CD4-positive, alpha-beta T cell treated with Interleukin-4 for 4 hours (primary cell): Measurements from ENCODE around the gene UNC119B.
A peak's percentile ranks its signal among the peaks of the same experiment; 100 is the strongest.
"Not testable (repeated sequence)": the region's sequence is repeated elsewhere in the genome, so short reads cannot be mapped to it uniquely, and the experiment has no call there.

Experiments
- DNase-seq: peaks from one replicate; pipeline ENCODE4 v3.0.0-alpha.2; 2020

The UNC119B gene

DNA sequence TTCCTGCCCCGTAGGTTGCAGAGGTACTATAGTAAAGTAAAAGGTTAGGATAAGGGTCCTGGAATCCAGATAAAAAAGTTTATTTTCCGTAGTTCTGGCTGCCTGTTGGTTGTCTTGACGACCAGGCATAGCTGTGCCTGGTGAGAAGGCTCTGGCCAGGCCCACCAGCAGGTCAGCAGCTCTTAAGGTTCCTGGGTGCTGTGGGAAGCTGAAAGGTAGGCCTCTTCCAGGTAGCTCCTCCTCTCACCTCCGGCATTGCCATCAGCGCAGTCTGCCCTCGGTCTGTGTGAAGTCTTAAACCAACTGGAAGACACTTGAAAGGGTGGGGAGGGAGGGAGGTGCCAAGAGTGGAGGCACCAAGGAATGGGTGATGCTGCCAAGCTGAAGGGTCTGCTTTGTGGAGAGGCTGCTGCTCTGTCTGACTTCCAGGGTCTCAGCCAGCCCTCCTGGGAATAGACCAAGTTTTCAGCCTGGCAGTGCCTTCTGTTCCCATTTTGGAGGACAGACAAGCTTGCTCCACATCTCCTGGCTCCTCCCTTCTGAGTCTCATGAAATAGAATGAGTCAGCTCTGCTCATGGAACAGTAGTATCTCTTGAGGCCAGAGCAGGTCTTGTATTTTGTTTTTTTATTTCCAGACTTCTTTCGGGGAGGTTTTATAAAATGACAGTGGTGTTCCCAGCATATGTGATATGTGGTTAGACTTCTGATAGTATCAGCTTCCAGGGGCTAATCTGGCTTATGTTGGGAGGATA is 10.2 kb downstream of the UNC119B start:
- no peak for DNase-seq

DNA sequence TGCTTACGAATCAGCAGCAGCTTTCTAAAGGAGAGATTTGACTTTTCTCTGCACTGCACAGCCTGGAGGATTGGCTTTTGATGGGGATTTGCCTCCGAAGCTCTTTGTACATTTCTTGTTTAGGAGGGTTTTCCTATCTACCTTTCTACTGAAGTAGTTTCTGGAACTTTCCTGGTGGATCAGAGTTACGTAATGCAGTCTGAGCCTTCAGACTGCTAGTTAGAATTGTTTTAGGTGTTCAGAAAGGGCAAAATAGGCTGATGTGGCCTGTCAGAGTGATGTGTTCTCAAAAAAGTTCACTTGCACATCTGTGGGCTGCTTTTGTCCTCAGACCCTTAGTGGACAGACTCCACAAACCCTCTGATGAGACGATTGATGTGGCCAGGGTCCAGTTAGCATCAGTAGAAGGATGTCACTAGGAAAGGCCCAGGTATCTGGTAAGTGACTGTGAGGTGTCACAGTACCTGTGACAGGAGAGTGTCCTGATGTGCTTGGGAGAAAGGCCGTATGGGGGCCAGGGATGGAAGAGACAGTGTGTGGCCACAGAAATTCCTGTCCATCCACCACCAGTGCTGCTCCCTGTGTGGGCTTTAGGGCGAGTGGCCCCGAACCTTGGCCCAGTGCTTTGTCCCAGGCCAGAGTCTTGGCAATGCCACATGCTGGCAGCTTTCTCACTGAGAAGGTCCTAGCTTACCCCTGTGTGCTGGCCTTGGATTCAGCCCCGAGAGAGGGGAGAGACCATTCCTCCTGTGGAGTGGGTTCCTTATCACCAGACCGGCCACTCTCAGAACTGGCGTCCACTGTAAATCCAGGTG is 10.9 kb downstream of the UNC119B start:
- DNase-seq = no peak

- no peak for DNase-seq
Observed at GRCh38 chr12:120721866-120722265, 11.6 kb downstream of the UNC119B start.

- DNase-seq = no peak
Observed at GRCh38 chr12:120722784-120723183, 12.5 kb downstream of the UNC119B start.

DNA sequence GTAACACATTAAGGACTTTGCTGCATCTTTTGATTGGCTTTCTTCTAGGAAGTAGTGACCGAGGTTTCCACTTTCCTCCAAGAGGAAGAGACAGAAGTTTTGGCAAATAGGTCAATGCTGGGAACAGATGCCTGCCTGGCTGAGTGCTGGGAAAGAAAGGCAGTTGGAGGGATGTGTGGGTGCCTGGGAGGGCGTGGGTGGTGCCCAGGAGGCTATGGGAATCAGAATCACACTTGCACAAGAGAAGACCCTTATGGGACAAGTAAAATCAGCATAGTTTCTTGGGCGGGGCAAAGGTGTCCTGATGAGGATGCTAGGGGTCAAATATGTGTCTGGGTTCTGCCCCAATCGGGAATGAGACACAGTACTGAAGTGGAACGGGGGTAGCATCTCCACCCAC is 14.5 kb downstream of the UNC119B start:
- no peak for DNase-seq

DNA sequence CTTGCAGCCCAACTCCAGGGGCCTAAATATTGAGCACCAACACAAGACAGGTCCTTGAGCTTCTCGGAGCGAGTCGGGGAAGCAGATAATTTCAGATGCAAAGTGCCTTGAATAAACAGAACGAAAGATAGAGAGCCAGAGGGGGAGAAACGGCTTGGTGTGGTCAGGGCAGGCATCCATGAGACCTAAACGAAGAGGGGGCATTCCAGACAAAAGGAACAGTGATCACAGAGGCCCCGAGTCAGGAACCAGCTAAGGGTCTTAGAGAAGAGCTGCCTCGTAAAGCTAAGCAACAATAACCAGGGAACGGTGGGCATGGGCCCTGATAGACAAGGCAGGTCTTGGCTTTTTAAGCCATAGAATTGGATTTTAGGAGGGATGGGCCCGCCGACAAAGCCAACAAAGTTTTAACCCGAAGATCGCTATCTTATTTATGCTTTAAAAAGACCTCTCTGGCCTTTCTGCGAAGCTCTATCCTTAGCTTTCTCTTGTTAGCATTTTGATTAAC is 14.9 kb downstream of the UNC119B start:
- no peak for DNase-seq

DNA sequence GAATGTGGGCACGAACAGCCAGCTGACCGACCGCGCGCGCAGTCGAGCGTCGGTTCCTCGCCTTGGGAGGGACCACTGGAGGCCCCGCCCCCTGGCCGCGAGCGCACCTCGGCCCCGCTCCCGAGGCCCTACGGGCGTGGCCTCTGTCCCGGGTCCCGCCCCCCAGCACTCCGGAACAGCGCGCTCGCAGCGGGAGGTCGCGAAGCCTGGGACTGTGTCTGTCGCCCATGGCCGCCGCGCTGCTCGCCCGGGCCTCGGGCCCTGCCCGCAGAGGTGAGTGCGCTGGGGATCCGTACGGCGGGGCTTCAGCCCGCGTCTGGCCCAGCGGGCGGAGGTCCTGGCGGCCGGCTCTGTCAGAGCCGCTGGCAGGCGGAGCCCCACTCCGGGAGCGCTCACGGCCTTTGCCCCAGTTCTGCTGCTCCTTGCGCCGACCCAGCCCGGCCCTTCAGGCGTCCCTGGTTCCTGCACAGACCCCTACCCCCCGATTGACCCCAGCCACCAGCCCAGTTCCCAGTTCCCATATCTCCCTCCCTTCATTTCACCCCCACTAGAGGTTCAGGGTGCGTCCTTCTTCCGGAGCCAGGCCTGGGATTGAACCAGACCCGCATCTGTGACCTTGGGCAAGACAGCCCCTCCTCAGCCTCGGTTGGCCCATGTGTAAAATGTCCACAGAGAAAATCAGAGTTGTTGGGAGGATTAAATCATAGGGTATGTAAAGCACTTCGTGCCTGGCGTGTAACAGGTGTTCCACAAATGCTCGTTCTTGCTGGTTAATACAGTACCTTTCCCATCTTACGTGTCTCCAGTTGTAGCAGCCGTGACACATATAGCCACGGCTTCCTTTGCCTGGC is 15.6 kb downstream of the UNC119B start, which contains the start of gene ACADS:
Gene ACADS, plus strand, starts transcription at position 168 of the 851 bp plus-strand sequence. Its CDS starts 60 bp downstream, at position 228.
- peak; percentile 80 for DNase-seq

- no peak for DNase-seq
Observed at GRCh38 chr12:120726510-120726793, 16.2 kb downstream of the UNC119B start.

- no peak for DNase-seq
Observed at GRCh38 chr12:120726961-120727360, 16.7 kb downstream of the UNC119B start.

- not testable (repeated sequence) for DNase-seq
Observed at GRCh38 chr12:120732198-120732597, 21.9 kb downstream of the UNC119B start.

DNA sequence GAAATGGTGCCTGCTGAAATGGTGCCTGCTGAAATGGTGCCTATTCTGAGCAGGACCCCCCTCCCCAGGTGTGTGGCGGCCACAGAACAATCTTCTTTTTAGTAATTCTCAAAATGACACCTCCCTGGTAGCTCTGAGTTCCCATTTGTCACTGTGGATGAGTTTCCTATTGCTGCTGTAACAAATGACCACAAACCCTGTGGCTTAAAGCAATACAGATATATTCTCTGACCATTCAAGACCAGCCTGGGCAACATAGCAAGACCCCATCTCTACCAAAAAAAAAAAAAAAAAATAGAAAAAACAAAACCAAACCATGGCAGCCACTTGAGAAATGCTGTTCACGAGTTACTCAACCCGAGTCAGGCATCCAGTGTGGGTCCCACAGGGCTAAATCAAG is 23.3 kb downstream of the UNC119B start:
- DNase-seq = no peak

- no peak for DNase-seq
Observed at GRCh38 chr12:120734210-120734609, 24.0 kb downstream of the UNC119B start.

- DNase-seq = no peak
Observed at GRCh38 chr12:120735181-120735580, 24.9 kb downstream of the UNC119B start.

DNA sequence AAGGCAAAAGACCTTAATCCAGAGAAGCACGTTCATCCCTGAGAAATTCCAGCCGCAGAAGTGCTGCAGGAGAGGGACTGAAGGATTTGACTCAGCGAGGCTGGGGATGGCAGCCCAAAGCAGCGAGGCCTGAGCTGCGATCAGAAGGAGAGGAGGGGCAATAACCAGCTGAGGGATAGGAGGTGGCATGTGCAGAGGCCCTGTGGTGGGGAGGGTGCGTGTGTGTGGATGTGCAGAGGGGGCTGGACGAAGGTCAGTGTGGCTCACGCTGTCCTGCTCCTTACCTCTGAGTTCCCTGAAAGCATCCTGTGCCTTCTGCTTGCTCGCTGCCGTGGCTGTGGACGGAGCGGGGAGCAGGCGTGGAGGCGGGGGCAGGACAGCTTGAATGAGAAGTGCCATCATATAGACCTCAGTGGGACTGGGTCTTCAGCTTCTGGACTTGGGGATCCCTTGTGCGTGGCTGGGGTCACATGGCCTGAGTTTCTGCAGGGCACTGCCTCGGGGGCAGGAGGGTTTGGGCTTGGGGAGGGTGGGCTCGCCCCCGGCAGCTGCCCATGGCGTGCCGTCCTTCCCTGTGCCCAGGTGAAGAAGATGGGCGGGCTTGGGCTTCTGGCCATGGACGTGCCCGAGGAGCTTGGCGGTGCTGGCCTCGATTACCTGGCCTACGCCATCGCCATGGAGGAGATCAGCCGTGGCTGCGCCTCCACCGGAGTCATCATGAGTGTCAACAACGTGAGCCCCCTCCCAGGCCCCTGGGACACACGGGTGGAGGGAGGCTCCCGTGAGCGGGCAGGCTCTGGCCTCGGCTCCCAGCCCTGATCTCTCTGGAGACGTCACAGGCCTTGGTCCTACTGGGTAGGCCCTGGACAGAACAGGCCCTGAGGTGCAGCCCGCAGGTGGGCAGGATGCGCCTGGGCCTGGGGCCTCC is 26.4 kb downstream of the UNC119B start:
- no peak for DNase-seq

GRCh38 chr12:120737557-120738251 is 27.4 kb downstream of the UNC119B start:
- no peak for DNase-seq

DNA sequence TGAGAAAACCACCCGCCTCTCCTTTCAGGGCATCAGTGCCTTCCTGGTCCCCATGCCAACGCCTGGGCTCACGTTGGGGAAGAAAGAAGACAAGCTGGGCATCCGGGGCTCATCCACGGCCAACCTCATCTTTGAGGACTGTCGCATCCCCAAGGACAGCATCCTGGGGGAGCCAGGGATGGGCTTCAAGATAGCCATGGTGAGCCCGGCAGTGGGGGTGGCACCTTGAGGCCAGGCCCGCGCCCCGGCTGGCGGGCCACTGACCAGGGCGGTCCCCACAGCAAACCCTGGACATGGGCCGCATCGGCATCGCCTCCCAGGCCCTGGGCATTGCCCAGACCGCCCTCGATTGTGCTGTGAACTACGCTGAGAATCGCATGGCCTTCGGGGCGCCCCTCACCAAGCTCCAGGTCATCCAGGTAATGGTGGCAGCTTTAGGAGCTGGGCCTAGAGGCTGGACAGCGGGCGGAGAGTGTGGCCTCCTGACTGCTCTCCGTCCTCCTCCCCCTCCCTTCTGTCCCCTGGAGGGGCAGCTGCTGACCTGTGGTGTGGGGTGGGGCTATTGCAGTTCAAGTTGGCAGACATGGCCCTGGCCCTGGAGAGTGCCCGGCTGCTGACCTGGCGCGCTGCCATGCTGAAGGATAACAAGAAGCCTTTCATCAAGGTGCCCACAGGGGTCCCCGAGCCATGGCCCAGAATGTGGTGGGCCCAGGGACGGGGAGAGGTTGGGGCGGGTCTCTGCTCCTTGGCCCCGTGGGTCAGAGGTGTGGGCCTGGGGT is 28.2 kb downstream of the UNC119B start:
- no peak for DNase-seq

DNA sequence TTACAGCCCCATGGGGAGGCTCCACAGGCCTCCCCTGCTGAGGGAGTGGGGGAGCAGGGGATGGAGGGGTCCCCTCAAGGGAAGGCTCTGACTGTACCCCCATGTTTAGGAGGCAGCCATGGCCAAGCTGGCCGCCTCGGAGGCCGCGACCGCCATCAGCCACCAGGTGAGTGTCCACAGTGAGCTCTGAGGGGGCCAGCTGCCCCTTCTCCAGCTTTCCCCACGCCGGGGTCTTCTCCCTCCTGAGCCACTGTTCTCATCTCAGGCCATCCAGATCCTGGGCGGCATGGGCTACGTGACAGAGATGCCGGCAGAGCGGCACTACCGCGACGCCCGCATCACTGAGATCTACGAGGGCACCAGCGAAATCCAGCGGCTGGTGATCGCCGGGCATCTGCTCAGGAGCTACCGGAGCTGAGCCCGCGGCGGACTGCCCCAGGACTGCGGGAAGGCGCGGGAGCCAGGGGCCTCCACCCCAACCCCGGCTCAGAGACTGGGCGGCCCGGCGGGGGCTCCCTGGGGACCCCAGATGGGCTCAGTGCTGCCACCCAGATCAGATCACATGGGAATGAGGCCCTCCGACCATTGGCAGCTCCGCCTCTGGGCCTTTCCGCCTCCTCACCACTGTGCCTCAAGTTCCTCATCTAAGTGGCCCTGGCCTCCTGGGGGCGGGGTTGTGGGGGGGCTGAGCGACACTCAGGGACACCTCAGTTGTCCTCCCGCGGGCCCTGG is 28.9 kb downstream of the UNC119B start:
- no peak for DNase-seq

DNA sequence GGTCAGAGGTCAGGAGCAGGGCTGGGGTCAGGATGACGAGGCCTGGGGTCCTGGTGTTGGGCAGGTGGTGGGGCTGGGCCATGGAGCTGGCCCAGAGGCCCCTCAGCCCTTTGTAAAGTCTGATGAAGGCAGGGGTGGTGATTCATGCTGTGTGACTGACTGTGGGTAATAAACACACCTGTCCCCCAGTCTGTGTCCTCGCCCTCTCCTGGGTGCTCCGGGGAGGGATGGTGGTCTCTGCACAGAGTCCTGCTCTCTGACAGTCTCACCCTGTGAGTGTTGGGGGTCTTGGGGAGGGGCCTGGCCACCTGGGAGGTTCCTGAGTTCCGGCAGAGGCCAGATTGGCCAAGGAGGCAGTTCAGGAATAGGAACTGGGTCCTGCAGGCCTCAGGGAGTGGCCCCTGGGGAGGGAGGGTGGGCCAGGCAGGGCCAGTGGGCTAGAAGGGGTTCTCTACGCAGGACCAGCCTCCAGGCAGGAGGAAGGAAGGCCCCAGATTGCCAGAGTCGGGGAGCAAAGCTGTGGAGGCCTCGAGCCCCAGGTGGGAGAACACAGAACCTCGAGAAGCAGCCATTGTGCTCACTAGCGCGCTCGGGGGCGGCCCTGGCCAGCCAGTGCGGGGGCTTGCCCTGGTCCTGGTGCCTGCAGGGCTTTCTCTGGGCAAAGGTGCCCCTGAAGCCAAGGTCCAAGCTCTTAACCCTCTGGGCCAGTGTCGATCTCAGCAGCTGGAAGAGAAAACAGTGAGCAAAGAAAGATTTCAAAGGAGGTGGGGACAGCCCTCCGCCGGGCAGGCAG is 29.8 kb downstream of the UNC119B start:
- no peak for DNase-seq

DNA sequence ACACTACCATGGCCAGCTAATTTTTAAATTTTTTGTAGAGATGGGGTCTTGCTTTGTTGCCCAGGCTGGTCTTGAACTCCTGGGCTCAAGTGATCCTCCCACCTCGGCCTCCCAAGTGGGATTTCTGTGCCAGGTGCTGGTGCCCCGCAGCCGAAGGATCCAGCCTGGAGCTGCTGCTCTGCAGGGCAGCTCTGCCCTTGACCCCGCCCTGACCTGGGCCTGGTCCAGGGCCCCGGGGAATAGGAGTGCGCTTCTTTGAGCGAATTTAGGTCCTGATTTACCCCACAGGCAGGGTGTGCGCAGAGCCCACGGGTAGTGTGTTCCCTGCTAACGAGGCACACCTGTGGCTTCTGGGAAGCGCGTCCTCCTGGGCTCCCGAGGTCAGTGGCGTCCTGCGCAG is 30.6 kb downstream of the UNC119B start:
- no peak for DNase-seq
